Stimulated activated memory B cell treated with anti-CD40 and anti-IgM and Interleukin-4, amounts not matched to agents 10 μg/mL and 1 μg/mL and 100 μg/mL, for 72 hours (primary cell): ENCODE measurements around the gene EXOC6.
A peak's percentile ranks its signal among the peaks of the same experiment; 100 is the strongest.
"Not testable (repeated sequence)": the region's sequence is repeated elsewhere in the genome, so short reads cannot be mapped to it uniquely, and the experiment has no call there.

Experiments
- ATAC-seq: fragments of 150-1000 bp; cut with Tn5 transposase; 2 replicates; pipeline ENCODE4 v1.10.0; 2021
- H3K27ac Mint-ChIP-seq: one replicate; pipeline ENCODE4 v1.8.0; 2022; ENCODE audit warnings: mild to moderate bottlenecking, mixed read lengths
- H3K27me3 Mint-ChIP-seq: one replicate; pipeline ENCODE4 v1.8.0; 2022; ENCODE audit warnings: mixed read lengths
- H3K36me3 Mint-ChIP-seq: one replicate; pipeline ENCODE4 v1.8.0; 2022; ENCODE audit warnings: mixed read lengths
- H3K4me1 Mint-ChIP-seq: one replicate; pipeline ENCODE4 v1.8.0; 2022; ENCODE audit warnings: mixed read lengths
- H3K4me3 Mint-ChIP-seq: one replicate; pipeline ENCODE4 v1.8.0; 2022; ENCODE audit warnings: mild to moderate bottlenecking, moderate library complexity, mixed read lengths
- H3K9me3 Mint-ChIP-seq: one replicate; pipeline ENCODE4 v1.8.0; 2022; ENCODE audit warnings: mixed read lengths

EXOC6 gene

DNA sequence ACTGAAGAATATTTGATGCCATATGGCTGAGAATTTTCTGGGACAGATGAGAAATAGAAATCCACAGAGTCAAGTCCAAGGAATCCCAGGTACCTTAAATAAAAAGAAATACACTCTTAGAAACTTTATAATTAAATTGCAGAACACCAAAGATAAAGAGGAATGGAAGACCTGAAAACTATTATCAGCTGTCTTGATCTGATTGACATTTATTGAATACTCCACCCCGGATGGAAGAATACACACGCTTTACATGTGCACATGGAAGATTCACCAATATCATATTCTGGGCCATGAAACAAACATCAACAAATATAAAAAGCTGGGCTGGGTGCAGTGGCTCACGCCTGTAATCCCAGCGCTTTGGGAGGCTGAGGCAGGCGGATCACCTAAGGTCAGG lies 81.6 kb downstream of the EXOC6 start:
- ATAC-seq: no peak
- Mint-ChIP-seq H3K27me3 (no peaks in the 10 kb centered on the region), H3K9me3 (no peaks in the 10 kb centered on the region), H3K4me1 (no peaks in the 10 kb centered on the region), H3K36me3 (peaks cover 26% of the 10 kb centered on the region), H3K27ac (no peak overlapping the region), H3K4me3 (no peak overlapping the region)

DNA sequence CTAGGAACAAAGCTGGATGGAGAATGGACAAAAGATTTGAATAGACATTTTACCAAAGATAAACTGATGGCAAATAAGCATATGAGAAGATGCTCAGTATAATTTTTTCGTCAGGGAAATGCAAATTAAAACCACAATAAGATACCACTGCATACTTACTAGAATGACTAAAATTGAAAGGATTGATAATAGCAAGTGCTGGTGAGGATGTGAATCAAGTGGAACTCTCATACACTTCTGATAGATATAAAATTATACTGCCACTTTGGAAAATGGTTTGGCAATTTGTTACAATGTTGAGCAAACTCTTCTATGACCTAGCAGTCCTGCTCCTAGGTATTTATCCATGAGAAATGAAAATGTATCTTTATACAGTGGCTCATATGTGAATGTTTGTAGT lies 83.3 kb downstream of the EXOC6 start:
- Mint-ChIP-seq H3K36me3 (peaks cover 26% of the 10 kb centered on the region), H3K9me3 (no peaks in the 10 kb centered on the region), H3K4me3 (no peak overlapping the region), H3K27ac (no peak overlapping the region), H3K27me3 (no peaks in the 10 kb centered on the region), H3K4me1 (no peaks in the 10 kb centered on the region)
- ATAC-seq: no peak

DNA sequence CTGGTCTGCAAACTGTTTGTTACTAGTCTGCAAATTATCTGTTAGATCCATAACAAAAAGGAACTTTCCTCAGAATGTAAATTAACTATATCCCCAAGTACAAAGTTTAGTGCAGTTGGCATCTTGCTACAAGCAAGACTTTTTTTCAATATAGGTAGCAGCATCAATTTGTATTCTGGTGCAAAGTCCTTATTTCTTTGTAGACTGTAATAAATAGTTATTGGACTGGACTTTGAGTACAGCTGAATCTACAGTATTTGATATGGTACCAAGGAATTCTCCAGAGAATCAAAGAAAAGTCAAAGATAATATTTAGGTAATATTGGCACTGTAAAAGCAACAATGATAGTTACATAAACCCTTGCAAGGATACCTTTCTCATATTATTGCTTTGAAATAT lies 89.6 kb downstream of the EXOC6 start:
- no peak for ATAC-seq
- Mint-ChIP-seq H3K36me3 (peaks cover 5% of the 10 kb centered on the region), H3K27me3 (no peaks in the 10 kb centered on the region), H3K27ac (no peak overlapping the region), H3K4me1 (no peaks in the 10 kb centered on the region), H3K9me3 (no peaks in the 10 kb centered on the region), H3K4me3 (no peak overlapping the region)

DNA sequence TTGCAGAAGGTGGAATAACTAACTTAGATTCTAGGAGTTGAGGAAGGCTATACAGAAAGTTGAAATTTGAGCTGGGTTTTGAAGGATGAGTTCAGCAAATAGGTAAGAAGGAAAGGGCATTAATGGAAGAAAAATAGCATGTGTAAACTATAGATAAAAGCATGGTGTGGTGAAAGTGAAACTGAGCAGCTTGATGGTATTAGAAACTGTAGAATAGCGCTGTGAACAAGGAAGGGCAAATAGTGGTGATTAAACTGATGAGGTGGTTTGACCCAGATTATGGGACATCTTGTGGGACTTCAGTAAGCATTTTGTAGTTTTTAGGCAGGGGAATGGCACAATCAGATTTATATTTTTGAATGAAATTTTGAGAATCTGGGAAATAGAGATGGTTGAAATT lies 90.5 kb downstream of the EXOC6 start:
- Mint-ChIP-seq H3K9me3 (peaks cover 3% of the 10 kb centered on the region), H3K4me3 (no peak overlapping the region), H3K36me3 (peaks cover 10% of the 10 kb centered on the region), H3K27me3 (no peaks in the 10 kb centered on the region), H3K27ac (no peak overlapping the region), H3K4me1 (no peaks in the 10 kb centered on the region)
- ATAC-seq: no peak

DNA sequence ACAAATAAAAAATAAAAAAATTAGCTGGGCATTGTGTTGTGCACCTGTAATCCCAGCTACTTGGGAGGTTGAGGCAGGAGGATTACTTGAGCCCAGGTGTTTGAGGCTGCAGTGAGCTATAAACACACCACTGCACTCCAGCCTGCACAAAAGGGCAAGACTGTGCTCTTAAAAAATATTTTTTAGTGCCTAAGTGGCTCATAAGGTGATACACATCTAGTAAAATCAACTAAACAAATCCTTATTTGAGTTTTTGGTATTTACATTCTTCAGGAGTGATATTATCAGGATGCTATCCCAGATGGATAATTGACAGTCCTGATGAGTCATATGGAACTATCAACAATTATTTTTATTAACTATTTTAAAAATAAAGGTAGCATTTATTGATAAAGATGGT lies 93.9 kb downstream of the EXOC6 start:
- Mint-ChIP-seq H3K27me3 (no peaks in the 10 kb centered on the region), H3K4me3 (no peak overlapping the region)

DNA sequence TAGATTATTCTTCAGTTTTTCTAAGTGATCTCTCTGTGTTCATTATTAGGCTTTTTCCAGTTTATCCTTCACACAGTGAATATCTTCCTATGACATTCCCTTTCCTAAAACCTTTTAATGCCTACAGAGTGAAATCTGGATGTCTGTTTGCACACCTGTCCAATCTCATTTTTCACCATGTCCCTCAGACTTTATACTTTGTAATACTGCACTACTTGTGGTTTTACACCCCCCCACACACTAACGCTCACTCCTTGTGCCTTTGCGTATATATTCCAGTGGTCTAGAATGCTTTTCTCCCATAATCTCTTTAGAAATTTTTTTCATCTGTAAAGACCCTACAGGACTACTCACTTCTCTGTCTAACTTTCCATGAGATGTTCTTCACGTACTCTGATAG lies 98.2 kb downstream of the EXOC6 start:
- Mint-ChIP-seq H3K9me3 (peaks cover 9% of the 10 kb centered on the region), H3K4me1 (no peaks in the 10 kb centered on the region), H3K27me3 (no peaks in the 10 kb centered on the region), H3K4me3 (no peak overlapping the region), H3K27ac (no peak overlapping the region), H3K36me3 (peaks cover 60% of the 10 kb centered on the region)
- ATAC-seq: no peak

More for the DNA sequence above, 93.9 kb downstream of the EXOC6 start:
- no peak overlapping the region for H3K27ac Mint-ChIP-seq
- H3K36me3 Mint-ChIP-seq: peaks cover 32% of the 10 kb centered on the region
- peaks cover 3% of the 10 kb centered on the region for H3K9me3 Mint-ChIP-seq
- H3K4me1 Mint-ChIP-seq: no peaks in the 10 kb centered on the region
- no peak for ATAC-seq

DNA sequence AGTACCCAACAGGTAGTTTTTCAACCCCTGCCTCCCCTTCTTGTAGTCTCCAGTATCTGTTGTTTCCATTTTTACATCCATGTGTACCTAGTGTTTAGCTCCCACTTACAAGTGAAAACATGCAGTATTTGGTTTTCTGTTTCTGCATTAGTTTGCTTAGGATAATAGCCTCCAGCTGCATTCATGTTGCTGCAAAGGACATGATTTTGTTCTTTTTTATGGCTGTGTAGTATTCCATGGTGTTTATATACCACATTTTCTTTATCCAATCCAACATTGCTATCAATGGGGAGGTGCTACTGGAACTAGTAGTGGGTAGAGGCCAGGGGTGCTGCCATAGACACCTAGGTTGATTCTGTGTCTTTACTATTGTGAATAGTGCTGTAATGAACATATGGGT lies 104.3 kb downstream of the EXOC6 start:
- H3K4me3 Mint-ChIP-seq, H3K9me3 Mint-ChIP-seq, H3K4me1 Mint-ChIP-seq, H3K27ac Mint-ChIP-seq, ATAC-seq, H3K27me3 Mint-ChIP-seq: not testable (repeated sequence)
- H3K36me3 Mint-ChIP-seq: peaks cover 43% of the 10 kb centered on the region

DNA sequence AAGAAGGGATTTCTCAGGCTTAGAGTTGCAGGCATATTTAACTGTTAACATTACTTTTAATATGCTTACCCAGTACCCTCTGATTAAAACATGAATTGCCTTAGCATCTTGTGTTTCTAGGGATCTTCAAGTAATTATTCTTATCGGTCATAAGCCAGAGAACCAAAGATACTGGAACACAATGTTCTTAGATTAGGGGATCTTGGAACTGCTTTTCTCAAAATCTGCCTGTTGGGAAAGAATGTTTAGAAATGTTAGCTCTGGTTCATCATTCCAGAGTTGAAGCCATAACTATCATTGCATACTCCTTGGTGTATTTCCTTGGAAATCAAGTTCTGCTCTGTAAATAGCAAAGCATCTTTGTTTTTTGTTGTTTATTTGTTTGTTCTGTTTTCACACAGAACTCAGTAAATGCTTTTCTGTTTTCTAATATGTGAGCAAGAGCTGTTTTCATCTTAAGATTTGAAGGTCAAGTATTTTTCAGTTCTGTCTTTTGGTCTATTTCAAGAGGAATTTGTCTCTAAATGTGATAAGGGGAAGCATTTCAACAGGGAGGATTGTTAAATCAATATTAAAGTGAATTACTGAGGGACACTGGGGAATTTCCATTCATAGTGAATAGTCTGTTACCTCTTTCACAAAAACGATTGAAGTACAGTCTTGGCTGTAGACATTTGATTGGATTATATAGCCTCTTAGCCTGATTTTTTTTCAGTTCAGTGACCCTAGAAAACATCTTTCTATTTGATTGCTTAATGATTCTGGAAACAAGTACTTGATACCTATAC lies 109.1 kb downstream of the EXOC6 start:
- H3K36me3 Mint-ChIP-seq: peaks cover 27% of the 10 kb centered on the region
- peak overlapping the region; percentile 48 for H3K27ac Mint-ChIP-seq
- H3K27me3 Mint-ChIP-seq: no peaks in the 10 kb centered on the region
- H3K4me1 Mint-ChIP-seq: peaks cover 17% of the 10 kb centered on the region
- H3K4me3 Mint-ChIP-seq: peak overlapping the region; percentile 6
- ATAC-seq: no peak
- no peaks in the 10 kb centered on the region for H3K9me3 Mint-ChIP-seq

DNA sequence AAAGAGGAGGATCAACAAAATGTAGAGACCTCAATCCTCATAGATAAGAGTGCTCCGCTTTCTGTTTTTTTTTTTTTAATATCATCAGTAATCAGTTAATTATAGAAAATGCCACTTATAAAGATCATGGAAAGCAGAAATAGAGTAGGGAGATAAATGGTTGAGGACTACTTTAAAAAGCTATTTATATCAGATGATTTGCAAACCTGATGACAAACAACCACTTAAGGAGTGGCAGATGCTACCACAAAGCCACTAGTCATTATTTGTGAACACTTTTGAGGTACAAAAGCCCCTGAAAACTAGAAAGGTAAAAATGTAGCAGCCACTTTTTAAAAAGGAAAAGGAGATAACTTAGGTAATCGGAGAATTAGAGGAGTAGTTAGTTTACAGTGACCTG lies 113.3 kb downstream of the EXOC6 start:
- H3K4me1 Mint-ChIP-seq: peaks cover 17% of the 10 kb centered on the region
- no peaks in the 10 kb centered on the region for H3K9me3 Mint-ChIP-seq
- peak overlapping the region; percentile 22 for H3K27ac Mint-ChIP-seq
- ATAC-seq: no peak
- H3K27me3 Mint-ChIP-seq: no peaks in the 10 kb centered on the region
- H3K36me3 Mint-ChIP-seq: peaks cover 21% of the 10 kb centered on the region
- no peak overlapping the region for H3K4me3 Mint-ChIP-seq

DNA sequence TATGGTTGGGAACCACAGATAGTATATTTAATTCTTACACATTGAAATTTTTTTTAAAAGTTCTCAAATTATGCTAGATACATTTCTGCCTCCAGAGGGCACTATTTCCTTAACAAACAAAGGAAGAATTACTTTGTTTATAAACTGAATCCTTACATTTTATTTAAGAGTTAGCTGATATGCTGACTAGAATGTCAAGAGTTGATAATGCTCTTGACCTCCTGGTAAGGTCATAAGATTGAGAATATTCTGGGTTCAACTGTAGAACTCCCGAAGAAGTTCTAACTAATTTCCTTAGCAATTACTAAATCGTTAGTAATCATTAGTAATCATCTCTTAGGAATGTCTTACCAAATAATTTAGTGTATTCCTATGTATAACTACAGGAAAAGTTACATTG lies 117.0 kb downstream of the EXOC6 start:
- Mint-ChIP-seq H3K4me1 (peaks cover 7% of the 10 kb centered on the region), H3K27me3 (no peaks in the 10 kb centered on the region), H3K9me3 (no peaks in the 10 kb centered on the region), H3K4me3 (no peak overlapping the region), H3K27ac (no peak overlapping the region), H3K36me3 (peaks cover 13% of the 10 kb centered on the region)
- no peak for ATAC-seq

DNA sequence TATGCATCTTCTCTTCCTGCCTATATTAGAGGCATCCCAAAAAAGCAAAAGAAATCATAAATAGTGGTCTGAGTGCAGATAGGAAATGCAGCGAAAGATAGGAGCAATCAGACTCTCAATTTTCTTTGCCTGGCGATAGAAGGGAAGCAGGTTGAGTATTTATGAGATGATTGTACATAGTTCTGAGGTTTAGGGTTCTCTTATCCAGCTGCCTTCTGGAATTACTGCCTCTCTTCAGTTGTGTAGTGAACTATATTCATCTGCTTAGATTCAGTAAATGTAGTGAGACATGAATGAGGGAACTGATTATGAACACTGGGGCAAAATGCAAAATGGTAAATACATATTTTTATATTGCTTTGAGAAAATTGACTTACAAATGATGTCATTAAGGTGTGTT lies 119.3 kb downstream of the EXOC6 start:
- H3K4me3 Mint-ChIP-seq: no peak overlapping the region
- H3K4me1 Mint-ChIP-seq: no peaks in the 10 kb centered on the region
- ATAC-seq: no peak
- H3K27ac Mint-ChIP-seq: no peak overlapping the region
- no peaks in the 10 kb centered on the region for H3K9me3 Mint-ChIP-seq
- H3K36me3 Mint-ChIP-seq: peaks cover 30% of the 10 kb centered on the region
- H3K27me3 Mint-ChIP-seq: no peaks in the 10 kb centered on the region

DNA sequence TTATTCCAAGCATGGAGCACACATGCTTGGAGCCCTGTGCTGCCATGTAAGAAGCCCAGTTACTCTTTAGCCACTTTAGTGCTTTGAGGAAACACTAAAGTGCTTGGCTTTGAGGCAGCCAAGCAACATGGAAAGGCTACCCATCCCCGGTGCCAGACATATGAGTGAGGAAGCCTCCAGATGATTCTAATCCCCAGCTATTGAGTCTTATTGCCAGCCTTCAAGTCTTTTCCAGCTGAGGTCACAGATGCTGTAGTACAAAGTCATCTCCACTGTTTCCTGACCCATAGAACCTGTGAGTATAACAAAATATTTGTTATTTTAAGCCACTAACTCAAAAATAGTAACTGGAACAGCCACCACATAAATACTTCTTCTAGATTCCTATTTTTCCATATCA lies 120.8 kb downstream of the EXOC6 start:
- no peak for ATAC-seq
- H3K36me3 Mint-ChIP-seq: peaks cover 43% of the 10 kb centered on the region
- no peaks in the 10 kb centered on the region for H3K9me3 Mint-ChIP-seq
- H3K27ac Mint-ChIP-seq: no peak overlapping the region
- no peak overlapping the region for H3K4me3 Mint-ChIP-seq
- no peaks in the 10 kb centered on the region for H3K4me1 Mint-ChIP-seq
- no peaks in the 10 kb centered on the region for H3K27me3 Mint-ChIP-seq

DNA sequence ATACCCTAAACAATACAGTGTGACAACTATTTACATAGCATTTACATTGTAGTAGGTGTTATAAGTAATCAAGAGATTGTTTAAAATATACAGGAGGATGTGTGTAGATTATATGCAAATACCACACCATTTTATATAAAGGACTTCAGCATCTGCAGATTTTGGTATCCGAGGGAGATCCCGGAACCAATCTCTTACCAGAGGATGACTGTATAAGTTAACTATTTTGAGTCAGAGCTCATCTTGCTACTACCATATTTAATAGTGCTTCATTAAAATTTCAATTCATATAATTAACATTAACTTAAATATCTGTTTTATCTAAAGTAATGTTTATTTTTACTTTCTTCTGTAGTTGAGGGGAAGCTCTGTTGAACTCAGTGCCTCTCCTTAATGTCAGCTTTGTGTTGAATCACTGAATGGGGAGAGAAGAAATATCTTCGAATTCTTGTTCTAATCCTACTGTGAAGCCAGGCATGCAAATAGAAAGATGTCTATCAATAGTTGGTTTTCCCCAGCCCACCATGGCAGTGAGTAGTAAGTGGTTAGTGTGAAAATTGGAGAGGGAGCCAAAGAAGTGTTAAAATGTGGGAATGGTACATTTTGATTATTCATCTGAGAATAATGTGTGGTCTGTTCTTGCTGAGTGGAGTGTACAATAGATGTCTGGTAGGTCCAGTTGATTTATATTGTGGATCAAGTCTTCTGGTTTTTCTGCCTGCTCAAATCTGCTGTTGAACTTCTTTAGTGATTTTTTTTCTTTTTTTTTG lies 122.2 kb downstream of the EXOC6 start:
- ATAC-seq: no peak
- no peaks in the 10 kb centered on the region for H3K27me3 Mint-ChIP-seq
- peaks cover 52% of the 10 kb centered on the region for H3K36me3 Mint-ChIP-seq
- no peak overlapping the region for H3K27ac Mint-ChIP-seq
- no peak overlapping the region for H3K4me3 Mint-ChIP-seq
- H3K4me1 Mint-ChIP-seq: no peaks in the 10 kb centered on the region
- no peaks in the 10 kb centered on the region for H3K9me3 Mint-ChIP-seq

DNA sequence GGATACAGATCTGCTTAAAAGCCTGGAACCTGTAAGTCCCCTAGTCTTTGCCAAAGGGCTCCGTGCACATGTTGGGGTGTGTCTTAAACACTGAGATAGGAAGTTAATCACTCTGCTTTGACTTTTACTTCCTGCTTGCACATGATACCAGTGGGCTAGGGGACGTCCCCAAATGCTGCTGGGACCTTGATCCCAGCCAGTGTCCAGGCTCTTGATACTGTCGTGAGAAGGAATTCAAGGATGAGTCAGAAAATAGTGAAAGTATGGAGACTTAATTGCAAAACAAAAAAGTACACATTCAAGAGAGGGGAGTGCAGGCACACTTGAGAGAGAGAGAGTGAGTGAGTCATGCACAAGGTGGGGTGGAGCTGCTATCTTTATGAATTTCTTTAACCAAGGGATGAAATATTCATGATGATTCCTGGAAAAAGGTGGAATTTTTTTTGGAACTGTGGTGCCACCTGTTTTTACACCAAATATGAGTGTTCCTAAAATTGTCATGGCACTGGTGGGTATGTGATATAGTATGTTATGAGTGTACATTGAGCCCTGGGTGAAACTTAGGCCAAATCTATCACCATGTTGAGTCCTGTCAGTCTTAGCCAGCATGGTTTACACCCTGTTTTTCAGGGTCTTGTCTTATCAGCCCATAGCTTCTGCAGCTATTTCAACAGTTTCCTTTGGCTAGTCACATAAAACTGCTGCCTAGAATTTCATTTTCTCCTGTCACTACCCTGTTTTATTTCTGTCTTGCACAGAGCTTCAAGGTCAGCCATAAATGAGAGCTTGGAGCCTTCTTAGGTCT lies 123.9 kb downstream of the EXOC6 start:
- H3K4me3 Mint-ChIP-seq: no peak overlapping the region
- no peaks in the 10 kb centered on the region for H3K9me3 Mint-ChIP-seq
- H3K4me1 Mint-ChIP-seq: no peaks in the 10 kb centered on the region
- H3K27ac Mint-ChIP-seq: no peak overlapping the region
- no peak for ATAC-seq
- H3K36me3 Mint-ChIP-seq: peaks cover 52% of the 10 kb centered on the region
- H3K27me3 Mint-ChIP-seq: no peaks in the 10 kb centered on the region

DNA sequence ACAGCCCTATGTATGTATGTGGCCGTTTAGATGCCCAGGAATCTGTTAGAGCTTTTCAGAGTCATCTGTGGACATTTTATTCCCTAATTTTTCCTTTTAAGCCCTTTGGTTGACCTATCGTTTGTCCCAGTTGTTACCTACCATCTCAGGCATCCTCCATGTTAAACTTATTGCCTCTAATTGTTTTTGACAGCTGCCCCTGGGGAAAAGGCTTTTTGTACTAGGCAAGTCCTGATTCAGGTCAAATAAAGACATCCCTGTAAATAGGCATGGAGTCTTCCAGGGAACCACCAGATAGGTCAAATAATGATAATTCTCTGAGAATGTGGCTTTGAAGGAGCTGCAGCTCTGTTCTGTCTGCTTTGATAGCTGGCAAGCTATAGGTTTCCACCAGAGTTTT lies 124.6 kb downstream of the EXOC6 start:
- no peak for ATAC-seq
- no peak overlapping the region for H3K27ac Mint-ChIP-seq
- H3K36me3 Mint-ChIP-seq: peaks cover 52% of the 10 kb centered on the region
- H3K27me3 Mint-ChIP-seq: no peaks in the 10 kb centered on the region
- H3K9me3 Mint-ChIP-seq: no peaks in the 10 kb centered on the region
- H3K4me3 Mint-ChIP-seq: no peak overlapping the region
- no peaks in the 10 kb centered on the region for H3K4me1 Mint-ChIP-seq
